ENCODE results near the gene DIRAS1. TPM values are rescaled to one million over a fixed set of nuclear protein-coding genes. Genes with fewer than 3 reads are reported as not detected.

Gene DIRAS1
- total RNA-seq, 2 donors from 2014 or later = 3.8 to 24.6 TPM

DNA sequence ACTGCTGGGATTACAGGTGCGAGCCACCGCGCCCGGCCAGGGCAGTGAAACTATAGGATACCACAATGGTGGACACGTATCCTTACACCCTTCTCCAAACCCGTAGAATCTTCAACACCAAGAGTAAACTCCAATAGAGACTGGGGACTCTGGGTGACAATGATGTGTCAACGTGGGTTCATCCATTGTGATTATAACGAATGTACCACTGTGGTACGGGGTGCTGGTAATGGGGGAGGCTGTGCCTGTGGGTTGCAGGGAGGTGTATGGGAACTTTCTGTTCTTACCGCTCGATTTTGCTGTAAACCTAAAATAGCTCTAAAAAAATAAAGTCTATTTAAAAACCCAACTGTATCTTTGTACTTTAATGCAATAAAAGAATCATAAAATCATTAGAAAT lies 30.3 kb downstream of the DIRAS1 start:
- intact Hi-C loops (cut with DNase I) = no loop called here
- no peak for DNase-seq (ENCODE audit: low spot score)
- TF ChIP-seq, protein P1, sequence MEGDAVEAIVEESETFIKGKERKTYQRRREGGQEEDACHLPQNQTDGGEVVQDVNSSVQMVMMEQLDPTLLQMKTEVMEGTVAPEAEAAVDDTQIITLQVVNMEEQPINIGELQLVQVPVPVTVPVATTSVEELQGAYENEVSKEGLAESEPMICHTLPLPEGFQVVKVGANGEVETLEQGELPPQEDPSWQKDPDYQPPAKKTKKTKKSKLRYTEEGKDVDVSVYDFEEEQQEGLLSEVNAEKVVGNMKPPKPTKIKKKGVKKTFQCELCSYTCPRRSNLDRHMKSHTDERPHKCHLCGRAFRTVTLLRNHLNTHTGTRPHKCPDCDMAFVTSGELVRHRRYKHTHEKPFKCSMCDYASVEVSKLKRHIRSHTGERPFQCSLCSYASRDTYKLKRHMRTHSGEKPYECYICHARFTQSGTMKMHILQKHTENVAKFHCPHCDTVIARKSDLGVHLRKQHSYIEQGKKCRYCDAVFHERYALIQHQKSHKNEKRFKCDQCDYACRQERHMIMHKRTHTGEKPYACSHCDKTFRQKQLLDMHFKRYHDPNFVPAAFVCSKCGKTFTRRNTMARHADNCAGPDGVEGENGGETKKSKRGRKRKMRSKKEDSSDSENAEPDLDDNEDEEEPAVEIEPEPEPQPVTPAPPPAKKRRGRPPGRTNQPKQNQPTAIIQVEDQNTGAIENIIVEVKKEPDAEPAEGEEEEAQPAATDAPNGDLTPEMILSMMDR (IDR thresholded peaks at IDR 0.05) = no peak
- TF ChIP-seq POLR2A (IDR thresholded peaks at IDR 0.05) = no peak
- TF ChIP-seq POLR2AphosphoS5 (IDR thresholded peaks at IDR 0.05) = no peak
- Histone ChIP-seq H3K4me3 (no peak overlapping the region), H3K9me3 (no peaks in the 10 kb centered on the region), H3K27me3 (replicated peaks; ENCODE audit: insufficient read depth) (no peaks in the 10 kb centered on the region), H3K4me1 (replicated peaks) (no peaks in the 10 kb centered on the region), H3K27ac (no peak overlapping the region), H3K36me3 (no peaks in the 10 kb centered on the region)
- 91% methylated on average over 11 of the region's 11 CpGs for WGBS

DNA sequence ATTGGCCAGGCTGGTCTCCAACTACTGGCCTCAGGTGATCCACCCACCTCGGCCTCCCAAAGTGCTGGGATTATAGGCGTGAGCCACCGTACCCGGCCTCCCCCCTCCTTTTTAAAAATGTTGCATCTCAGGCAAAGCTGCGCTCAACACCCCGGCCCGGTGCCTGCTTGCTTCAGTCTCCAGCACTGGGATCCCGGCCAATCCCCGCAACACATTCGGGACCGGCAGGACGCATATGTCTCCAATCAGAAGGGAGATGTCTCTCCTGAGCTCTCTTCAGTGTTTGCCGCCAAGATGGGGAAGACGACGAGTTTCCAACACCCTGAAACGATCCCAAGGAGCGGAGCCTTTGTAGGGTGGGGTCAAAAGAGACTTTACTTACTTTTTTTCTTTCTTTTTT lies 34.8 kb downstream of the DIRAS1 start:
- H3K9me3 ChIP-seq = no peaks in the 10 kb centered on the region
- 90% methylated on average over 17 of the region's 17 CpGs for WGBS
- no peak for DNase-seq (ENCODE audit: low spot score)
- no peak overlapping the region for H3K27ac ChIP-seq
- H3K36me3 ChIP-seq = no peaks in the 10 kb centered on the region
- no peak for TF ChIP-seq POLR2A (IDR thresholded peaks at IDR 0.05)
- TF ChIP-seq, protein P1 (IDR thresholded peaks at IDR 0.05) = no peak
- TF ChIP-seq POLR2AphosphoS5 (IDR thresholded peaks at IDR 0.05) = no peak
- H3K27me3 ChIP-seq (replicated peaks; ENCODE audit: insufficient read depth) = no peaks in the 10 kb centered on the region
- no peaks in the 10 kb centered on the region for H3K4me1 ChIP-seq (replicated peaks)
- intact Hi-C loops (cut with DNase I) = no loop called here
- H3K4me3 ChIP-seq = no peak overlapping the region

DNA sequence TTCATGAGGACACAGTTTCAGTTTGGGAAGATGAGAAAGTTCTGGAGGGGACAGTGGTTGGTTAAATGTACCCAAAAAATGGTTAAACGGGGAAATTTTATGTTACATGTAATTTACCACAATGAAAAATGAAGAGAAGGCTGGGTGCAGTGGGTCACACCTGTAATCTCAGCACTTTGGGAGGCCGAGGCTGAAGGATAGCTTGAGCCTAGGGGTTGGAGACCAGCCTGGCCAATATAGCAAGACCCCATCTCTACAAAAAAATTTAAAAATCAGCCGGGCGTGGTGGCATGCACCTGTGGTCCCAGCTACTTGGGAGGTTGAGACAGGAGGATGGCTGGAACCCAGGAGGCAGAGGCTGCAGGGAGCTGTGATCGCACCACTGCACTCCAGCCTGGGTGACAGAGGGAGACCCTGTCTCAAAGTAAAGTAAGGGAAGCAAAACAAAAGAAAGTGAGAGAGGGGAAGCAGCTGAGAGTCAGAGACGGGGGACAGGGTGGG lies 35.9 kb downstream of the DIRAS1 start:
- Histone ChIP-seq H3K27me3 (replicated peaks; ENCODE audit: insufficient read depth) (no peaks in the 10 kb centered on the region), H3K4me1 (replicated peaks) (no peaks in the 10 kb centered on the region), H3K27ac (no peak overlapping the region), H3K4me3 (no peak overlapping the region), H3K36me3 (no peaks in the 10 kb centered on the region), H3K9me3 (no peaks in the 10 kb centered on the region)
- 90% methylated on average over 6 of the region's 6 CpGs for WGBS
- TF ChIP-seq POLR2AphosphoS5 (IDR thresholded peaks at IDR 0.05) (no peak), POLR2A (IDR thresholded peaks at IDR 0.05) (no peak)
- TF ChIP-seq, protein P1 (IDR thresholded peaks at IDR 0.05) = no peak
- intact Hi-C loops (cut with DNase I) = no loop called here
- DNase-seq (ENCODE audit: low spot score) = no peak

DNA sequence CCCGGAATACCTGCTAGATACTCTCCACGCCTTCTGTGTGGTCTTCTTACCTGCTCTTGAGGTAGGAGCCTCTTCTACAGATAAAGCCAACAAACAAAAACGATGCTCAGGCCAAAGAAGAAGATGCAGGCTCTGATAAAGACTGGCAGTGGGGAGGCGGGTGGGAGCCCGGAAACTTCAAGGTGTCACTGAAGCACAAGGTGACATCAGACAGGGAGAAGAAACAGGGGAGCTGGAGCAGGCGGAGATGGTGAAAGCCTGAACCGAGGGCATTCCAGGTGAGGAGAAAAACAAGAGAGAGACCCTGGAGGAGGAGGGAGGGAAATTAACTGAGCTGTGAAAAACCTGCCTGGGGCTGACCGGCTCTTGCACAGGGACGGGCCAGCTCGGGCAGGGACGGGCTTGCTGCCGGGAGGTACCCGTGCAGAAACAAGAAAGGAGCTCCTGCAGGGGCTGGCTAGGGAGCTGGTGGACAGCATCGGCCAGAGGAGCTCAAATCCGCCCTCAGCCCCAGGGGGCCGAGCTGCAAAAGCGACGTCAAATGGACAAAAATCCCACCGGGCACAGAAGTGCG lies 37.7 kb downstream of the DIRAS1 start:
- H3K4me3 ChIP-seq = no peak overlapping the region
- H3K4me1 ChIP-seq (replicated peaks) = no peaks in the 10 kb centered on the region
- WGBS = 48% methylated on average over 20 of the region's 20 CpGs
- no peak for DNase-seq (ENCODE audit: low spot score)
- TF ChIP-seq POLR2AphosphoS5 (IDR thresholded peaks at IDR 0.05) (no peak), POLR2A (IDR thresholded peaks at IDR 0.05) (no peak)
- TF ChIP-seq, protein P1 (IDR thresholded peaks at IDR 0.05) = no peak
- H3K9me3 ChIP-seq = no peaks in the 10 kb centered on the region
- no peak overlapping the region for H3K27ac ChIP-seq
- intact Hi-C loops (cut with DNase I) = no loop called here
- no peaks in the 10 kb centered on the region for H3K27me3 ChIP-seq (replicated peaks; ENCODE audit: insufficient read depth)
- H3K36me3 ChIP-seq = no peaks in the 10 kb centered on the region

DNA sequence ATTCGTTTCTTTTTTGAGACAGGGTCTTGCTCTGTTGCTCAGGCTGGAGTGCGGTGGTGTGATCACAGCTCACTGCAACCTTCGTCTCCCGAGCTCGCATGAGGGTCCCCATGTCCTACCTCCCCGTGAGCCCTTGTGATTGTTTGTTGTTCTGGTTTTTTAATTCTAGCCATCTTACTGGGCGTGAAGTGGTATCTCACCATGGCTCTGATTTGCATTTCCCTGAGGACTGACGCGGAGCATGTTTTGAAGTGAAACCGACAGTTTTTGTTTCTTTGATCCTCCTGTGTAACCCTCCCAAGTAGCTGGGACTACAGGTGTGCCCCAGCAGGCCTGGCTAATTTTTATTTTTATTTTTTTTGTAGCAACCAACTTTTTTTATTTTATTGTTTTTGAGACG lies 40.4 kb downstream of the DIRAS1 start:
- 94% methylated on average over 11 of the region's 11 CpGs for WGBS
- H3K27ac ChIP-seq = no peak overlapping the region
- intact Hi-C loops (cut with DNase I) = no loop called here

More for the DNA sequence above, 40.4 kb downstream of the DIRAS1 start:
- H3K4me3 ChIP-seq = no peak overlapping the region
- no peaks in the 10 kb centered on the region for H3K9me3 ChIP-seq
- no peak for DNase-seq (ENCODE audit: low spot score)
- H3K36me3 ChIP-seq = no peaks in the 10 kb centered on the region
- TF ChIP-seq POLR2A (IDR thresholded peaks at IDR 0.05) (no peak), POLR2AphosphoS5 (IDR thresholded peaks at IDR 0.05) (no peak)
- TF ChIP-seq, protein P1 (IDR thresholded peaks at IDR 0.05) = no peak
- no peaks in the 10 kb centered on the region for H3K4me1 ChIP-seq (replicated peaks)
- no peaks in the 10 kb centered on the region for H3K27me3 ChIP-seq (replicated peaks; ENCODE audit: insufficient read depth)

Measured in prostate gland (tissue), 2 donors.